Glomerular endothelial cell (primary cell): ENCODE data around the gene IDE. TPM values are rescaled to one million over a fixed set of nuclear protein-coding genes. Genes with fewer than 3 reads are reported as not detected.
"Not testable (repeated sequence)": the region's sequence is repeated elsewhere in the genome, so short reads cannot be mapped to it uniquely, and the experiment has no call there.

Experiments used
- DNase-seq: peaks from one replicate; pipeline ENCODE4 v3.0.0-alpha.2; 2011; ENCODE audit warnings: low read depth, low spot score; ENCODE audit errors: extremely low read depth
- total RNA-seq: library from RNA; depleted of rRNA; stranded (reverse); fragments of >200 nt; gene quantifications from 2 replicates; pipeline ENCODE4 v1.2.3, GENCODE V29; 2015

IDE gene
- 26.0 and 30.7 TPM in 2 replicates for total RNA-seq

- no peak for DNase-seq
Measured at GRCh38 chr10:92573798-92574547, at the start of gene IDE. IDE (minus strand) TSS chr10:92574093; CDS start chr10:92574019, 74 bp downstream.

GRCh38 chr10:92619368-92619767, 45.5 kb upstream of the IDE start:
- DNase-seq = no peak

- no peak for DNase-seq
Measured at GRCh38 chr10:92615515-92615914, 41.6 kb upstream of the IDE start.

GRCh38 chr10:92604841-92605240, 30.9 kb upstream of the IDE start:
- DNase-seq = no peak

GRCh38 chr10:92598321-92598720, 24.4 kb upstream of the IDE start:
- DNase-seq = no peak

- DNase-seq = no peak
Measured at GRCh38 chr10:92595505-92595904, 21.6 kb upstream of the IDE start.

- DNase-seq = no peak
Measured at GRCh38 chr10:92593619-92594588, 20.0 kb upstream of the IDE start.

- DNase-seq = peak; percentile 87
Measured at GRCh38 chr10:92592761-92593618, 19.1 kb upstream of the IDE start, which contains the start of gene KIF11. KIF11 (plus strand) TSS chr10:92593130; CDS start chr10:92593376, 246 bp downstream.

GRCh38 chr10:92591550-92592022, 17.7 kb upstream of the IDE start:
- no peak for DNase-seq

- DNase-seq = no peak
Measured at GRCh38 chr10:92590623-92591549, 17.0 kb upstream of the IDE start.

GRCh38 chr10:92582347-92582746, 8.5 kb upstream of the IDE start:
- DNase-seq = not testable (repeated sequence)

- no peak for DNase-seq
Measured at GRCh38 chr10:92575961-92576360, 2.1 kb upstream of the IDE start.

GRCh38 chr10:92574548-92575261, 812 bp upstream of the IDE start:
- DNase-seq = no peak

GRCh38 chr10:92573091-92573797, 649 bp downstream of the IDE start:
- no peak for DNase-seq

- DNase-seq = no peak
Measured at GRCh38 chr10:92572362-92573090, 1.4 kb downstream of the IDE start.

- no peak for DNase-seq
Measured at GRCh38 chr10:92571649-92572048, 2.2 kb downstream of the IDE start.

- not testable (repeated sequence) for DNase-seq
Measured at GRCh38 chr10:92569663-92570062, 4.2 kb downstream of the IDE start.
